AML-193 (cell line): Measurements from ENCODE around the gene SLC18A3.

Experiments
- DNase-seq, 2 experiments: peaks; one replicate each; lab custom pipeline; 2025; lab: John Stamatoyannopoulos, UW

SLC18A3 gene

DNA sequence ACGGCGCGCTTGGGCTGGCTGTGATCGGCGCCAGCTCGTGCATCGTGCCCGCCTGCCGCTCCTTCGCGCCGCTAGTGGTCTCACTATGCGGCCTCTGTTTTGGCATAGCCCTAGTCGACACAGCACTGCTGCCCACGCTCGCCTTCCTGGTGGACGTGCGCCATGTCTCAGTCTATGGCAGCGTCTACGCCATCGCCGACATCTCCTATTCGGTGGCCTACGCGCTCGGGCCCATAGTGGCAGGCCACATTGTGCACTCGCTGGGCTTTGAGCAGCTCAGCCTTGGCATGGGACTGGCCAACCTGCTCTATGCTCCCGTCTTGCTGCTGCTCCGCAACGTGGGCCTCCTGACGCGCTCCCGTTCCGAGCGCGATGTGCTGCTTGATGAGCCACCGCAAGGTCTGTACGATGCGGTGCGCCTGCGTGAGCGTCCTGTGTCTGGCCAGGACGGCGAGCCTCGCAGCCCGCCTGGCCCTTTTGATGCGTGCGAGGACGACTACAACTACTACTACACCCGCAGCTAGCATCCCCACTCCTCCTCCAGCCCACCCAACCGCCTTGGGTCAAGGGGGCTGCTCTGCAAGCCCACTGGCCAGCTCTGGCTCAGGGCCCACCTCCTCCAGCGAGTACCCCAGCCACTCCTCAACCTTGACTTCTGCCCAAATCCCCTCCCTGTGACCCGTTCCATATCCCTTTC is 1.9 kb downstream of the SLC18A3 start:
- no peak for DNase-seq

DNA sequence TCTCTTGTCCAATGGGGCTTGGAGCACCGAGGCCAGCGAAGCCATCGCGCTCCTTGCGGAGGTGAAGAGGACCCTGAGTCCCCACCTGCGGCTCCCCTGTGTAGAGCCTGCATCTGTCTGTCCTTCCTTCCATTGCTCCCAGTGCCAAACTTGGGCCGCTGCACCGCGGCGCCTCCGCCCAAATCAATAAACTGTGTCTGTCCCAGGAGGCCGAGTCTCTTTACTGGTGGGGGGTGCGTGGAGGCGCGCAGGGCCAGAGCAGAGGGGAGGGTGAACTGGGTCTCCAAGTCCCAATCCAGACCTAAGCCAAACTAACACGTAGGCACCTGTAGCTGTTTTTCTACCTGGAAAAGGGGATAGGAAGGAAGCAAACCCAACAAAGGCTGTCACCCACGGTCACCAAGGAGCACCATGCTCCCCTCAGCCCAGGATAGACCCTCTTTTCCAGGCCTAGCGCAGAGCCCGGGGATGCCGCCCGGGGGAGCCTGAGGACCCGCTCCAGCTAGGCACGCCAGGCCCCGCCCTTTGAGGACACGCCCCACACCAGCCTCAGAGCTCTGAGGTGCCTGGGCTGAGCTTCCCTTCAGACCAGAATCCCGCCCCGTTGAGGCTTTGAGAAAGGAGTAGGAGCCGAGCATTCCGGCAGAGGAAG is 2.5 kb downstream of the SLC18A3 start:
- no peak for DNase-seq

DNA sequence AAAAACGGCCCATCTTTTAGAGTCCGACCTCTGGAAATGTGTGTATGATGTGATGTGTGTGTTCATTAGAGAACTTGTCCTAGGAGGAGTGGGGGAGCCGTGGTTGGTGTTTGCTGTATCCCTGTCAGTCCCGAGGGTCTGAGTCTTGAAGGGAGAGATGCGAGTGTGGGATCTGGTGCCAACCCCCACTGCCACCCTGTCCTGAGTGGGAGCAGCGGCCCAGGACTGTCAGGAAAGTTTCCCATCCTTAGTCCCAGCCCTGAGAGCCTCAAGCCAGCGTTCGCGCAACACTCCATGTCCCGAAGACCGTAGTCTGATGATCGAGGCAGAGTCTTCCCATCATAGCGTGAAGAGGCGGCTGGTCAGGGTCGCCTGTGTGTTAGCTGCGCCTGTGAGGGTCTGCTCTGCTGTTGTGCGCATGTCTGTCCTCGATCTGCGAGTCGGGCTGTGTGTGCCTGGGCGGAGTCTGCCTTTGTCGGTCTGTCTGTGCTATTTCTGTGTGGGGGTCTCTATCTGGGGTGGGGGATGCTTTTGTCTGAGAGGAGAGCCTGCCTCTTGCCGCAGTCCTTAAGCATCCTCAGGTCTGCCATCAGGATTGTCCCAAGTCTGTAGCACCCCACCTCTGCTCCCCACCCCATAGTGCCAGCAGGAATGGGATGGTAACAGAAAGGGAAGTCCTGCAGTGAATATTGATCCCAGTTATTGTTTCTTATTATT is 3.2 kb downstream of the SLC18A3 start:
- no peak for DNase-seq

DNA sequence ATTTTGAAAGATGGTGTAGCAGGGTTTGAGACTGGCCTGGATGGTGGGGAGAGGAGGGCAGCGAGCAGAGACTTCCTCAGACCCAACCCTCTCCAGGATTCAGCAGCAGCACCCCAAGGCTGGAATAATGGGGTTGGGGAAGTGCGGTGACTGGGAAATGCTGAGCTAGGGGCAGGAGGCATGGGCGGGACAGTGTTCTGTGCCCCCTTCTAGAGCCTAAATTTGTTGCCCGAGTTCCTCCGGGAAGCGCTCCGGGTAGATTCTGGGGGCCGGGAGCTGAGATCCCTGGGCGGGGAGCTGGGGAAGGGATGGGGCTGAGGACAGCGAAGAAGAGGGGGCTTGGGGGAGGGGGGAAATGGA is 3.8 kb downstream of the SLC18A3 start, which contains the start of gene CHAT:
CHAT (plus strand) TSS at position 156 of the 360 bp plus-strand sequence; CDS start at position 309, 153 bp downstream.
- no peak for DNase-seq

DNA sequence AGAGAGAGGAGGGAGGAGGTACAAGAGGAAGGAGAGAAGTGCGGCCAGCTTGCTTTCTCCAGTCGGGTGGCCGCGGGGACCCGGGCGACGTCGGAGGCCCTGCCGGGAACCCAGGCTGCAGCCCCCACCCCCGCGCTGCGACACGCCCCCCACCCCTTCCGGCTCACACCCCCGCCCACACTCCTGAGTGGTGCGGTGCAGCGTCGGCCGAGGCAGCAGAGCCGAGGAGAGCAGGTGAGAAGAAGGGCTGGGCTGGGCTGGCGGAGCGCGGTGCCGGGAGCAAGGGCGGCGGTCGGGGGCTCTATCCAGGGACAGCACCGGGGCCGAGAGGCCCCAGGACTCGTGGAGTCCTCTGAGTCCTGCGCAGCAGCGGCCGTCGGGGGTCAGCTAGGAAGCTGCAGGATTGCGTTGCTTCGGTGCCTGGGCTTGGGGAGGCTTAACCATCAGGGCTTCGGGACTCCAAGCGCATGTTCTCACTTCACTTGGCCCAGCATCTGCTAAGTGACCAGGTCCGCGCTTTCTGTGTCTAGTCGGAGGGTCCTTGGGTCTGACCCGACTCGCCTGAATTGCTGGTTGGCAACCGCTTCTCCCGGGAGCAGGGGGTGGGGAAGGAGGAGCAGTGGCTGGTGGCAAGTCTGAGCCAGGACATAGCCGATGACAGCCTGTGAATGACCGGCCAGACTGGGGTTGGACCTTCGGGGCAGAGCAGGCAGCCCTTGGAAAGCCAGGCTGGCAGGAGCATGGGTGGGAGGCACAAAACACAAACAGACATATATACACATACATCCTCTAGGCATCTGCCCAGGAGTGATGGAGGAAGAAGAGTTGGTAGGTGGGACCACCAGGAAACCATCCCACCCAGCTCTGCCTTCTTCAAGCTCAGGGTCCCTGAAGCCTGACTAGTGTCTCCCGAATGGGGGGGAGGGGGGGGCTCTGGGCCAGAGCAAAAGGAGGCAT is 4.4 kb downstream of the SLC18A3 start:
- DNase-seq = no peak

DNA sequence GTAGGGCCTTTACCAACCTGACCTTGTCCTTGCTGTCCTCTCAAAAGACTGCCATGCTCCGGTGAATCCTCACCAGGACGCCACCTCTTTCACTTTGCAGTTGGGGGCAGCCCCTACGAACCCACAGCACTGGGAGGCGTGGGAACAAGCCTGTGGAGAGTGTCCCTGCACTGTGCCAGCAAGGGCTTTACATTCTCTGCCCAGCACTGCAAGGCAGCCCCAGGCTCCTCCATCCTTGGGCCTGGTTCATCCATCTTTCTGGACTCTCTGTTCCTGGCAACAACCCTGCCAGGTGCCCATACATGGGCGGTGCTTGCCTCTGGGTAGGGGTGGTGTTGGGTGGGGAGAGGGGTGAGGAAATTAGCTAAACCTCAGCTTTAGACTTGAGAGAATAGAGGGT is 5.1 kb downstream of the SLC18A3 start:
- DNase-seq = no peak

DNA sequence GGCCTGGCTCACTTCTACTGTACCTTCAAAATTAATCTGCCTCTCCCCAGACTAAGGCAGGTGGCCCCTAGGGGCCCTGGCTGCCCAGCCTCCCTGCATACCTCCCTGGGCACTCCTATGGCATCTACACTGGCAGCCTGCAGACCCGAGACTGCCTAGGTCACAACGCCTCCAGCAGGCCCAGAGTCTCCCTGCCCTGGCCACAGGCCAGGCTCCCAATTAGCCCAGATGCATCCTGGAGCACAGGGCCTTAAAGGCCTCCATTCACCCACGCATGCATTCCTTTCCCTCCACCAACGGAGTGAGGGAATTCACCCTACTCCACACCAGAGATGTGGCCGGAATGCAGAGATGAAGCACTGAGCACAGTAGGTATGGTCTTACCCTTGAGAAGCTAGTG is 5.6 kb downstream of the SLC18A3 start:
- no peak for DNase-seq

DNA sequence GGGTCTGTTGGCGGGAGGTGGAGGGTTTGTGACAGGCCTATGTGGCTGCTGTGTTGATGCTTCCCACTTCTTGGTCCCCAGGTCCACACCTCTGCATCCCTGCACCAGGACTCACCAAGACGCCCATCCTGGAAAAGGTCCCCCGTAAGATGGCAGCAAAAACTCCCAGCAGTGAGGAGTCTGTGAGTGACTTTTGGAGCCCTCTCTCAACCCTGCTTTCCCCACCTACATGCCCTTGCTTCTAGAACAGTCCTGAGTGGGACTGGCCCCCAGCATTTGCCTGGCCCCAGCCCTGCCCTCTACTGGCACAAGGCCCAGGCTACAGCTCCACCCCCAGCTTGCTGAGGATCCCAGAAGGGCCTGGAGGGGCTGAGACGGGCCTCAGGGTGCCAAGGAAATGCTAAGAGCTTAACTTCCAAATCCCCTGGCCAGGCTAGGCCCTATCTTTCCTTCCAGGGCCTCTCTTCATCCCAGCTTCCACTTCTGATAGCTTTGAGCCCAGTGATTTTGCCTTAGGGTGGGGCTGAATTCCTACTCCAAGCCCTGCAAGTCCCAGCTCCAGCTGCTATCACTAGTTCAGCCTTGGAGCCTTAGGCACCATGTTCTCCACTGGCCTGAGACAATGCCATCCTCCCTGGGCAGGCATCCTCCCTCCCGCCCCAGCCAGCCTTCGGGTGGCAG is 6.5 kb downstream of the SLC18A3 start:
- DNase-seq = no peak

DNA sequence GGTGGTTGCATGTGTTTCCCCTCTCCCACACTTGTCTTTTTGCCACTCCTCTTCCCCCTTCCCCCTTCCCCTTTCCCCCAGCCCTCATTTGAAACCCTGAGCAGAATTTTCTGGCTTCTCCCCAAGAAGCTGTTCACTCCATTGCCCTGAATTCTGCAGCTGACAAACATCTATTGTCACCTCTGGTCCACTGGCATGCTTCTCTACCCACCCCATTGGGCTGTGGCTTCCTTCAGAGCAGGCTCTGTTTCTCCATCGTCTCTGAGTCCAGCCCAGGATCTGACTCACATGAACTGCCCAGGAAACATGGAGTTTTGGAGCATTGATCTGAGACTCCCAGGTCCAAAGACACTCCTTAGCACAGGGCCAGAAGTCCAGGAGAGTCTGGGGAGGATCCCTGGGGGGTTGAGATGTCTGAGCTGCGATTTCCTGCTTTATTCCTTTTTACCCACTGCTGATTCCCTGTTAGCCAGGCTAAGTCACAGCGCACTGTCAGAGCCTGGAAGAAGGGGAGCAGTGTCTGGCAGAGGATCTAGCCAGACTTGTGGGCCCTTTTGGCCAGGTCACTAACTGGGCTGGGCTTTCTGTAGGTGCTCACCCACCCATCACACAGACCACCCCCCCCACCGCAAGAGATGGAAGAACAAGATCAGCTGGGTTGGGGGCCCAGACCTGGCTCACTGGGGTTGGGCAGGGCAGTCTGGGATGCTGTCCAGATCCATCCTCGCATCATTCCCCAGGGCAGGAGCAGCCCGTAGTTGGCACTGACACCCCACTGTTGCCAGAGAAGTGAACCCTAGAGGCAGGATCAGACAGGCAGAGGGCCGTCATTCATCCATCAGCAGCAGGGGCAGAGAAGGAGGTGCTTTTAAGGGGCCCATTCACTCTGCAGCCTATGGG is 7.3 kb downstream of the SLC18A3 start:
- no peak for DNase-seq

DNA sequence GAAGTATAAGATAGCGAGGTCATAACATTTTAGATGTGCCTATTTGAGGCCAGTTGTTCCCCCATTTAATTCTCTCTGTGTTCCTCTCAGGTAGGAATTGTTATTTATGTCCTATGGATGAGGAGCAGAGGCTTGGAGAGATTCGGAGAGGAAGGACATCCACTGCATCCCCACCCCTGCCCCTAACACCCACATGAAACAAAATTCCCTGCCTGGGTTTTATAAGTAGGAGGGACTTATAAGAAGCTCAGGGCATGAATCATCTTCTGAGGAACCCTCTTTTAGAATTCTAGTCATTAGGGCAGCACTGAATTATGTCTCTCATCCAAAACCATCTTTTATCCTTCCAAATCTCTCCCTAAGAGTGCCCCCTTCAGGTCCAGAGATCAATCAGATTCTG is 8.7 kb downstream of the SLC18A3 start:
- DNase-seq = no peak

DNA sequence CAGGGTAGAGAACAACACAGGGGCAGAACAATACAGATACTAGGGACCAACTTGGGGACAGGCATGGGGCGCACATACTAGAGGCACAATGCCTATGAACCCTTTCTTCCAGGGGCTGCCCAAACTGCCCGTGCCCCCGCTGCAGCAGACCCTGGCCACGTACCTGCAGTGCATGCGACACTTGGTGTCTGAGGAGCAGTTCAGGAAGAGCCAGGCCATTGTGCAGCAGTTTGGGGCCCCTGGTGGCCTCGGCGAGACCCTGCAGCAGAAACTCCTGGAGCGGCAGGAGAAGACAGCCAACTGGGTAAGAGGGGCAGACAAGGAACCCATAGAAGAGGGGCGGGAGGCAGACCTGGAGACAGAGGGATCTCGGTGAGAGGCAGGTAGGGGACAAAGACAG is 9.5 kb downstream of the SLC18A3 start:
- no peak for DNase-seq

DNA sequence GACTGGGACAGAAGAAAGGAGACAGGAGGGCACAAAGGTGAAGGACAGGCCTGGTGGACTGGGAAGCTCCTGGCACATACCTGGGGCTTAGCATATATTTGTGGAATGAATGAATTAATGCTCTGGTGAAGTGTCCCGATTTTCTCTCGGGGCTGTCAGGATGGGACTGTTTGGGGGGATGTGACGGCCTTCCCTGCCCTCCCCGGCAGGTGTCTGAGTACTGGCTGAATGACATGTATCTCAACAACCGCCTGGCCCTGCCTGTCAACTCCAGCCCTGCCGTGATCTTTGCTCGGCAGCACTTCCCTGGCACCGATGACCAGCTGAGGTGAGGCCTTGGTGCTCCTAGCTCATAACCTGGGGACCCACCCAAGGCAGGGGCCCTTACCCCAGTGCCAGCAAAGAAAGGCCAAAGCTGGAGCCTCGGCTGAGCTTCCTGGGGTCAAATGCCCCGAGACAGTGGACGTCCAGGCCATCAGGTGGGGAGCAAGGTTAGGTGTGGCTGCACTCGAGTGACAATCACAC is 10.2 kb downstream of the SLC18A3 start:
- DNase-seq = no peak

DNA sequence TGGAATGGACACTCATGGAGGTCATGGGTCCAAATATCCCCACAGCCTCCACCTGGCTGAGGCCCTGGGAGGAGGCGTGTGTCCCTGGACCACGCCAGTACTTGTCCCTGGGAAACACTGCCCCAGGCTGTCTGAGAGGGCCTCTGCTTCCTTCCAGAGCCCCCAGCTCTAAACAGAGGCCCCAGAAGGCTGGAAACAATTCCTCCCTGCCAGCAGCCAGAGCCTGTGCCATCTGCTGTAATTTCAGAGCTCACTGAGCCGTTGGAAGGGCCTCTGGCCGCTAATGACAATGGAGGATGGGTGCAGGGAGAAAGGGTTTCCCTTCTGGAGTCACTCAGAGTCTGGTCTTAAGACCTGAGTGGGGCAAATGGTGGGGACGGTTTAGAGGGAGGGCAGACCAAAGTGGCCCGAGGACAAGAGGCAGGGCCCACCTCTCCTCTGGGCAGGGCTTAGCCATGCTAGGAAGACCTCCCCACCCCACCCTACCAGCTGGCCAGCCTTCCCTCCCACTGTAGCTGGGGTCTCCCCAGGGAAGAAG is 10.8 kb downstream of the SLC18A3 start:
- no peak for DNase-seq

DNA sequence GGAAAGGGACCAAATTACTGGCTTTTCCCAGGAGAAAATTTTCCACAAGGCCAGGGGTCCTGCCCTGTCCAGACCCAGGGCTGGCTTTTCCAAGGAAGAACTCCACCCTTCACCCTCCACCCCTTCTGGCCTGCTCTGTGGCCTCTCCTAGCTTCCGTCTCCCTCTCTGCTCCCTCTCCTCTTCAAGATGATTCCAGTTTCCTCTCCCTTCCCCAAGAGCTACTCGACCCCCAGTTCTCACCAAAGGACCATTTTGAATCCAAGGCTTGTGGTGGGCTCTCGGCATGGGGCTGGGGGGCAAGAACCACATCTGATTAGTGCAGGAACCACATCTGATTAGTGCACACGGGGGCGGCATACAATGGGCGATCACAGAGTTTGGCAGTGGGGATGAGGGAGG is 11.5 kb downstream of the SLC18A3 start:
- DNase-seq = no peak

DNA sequence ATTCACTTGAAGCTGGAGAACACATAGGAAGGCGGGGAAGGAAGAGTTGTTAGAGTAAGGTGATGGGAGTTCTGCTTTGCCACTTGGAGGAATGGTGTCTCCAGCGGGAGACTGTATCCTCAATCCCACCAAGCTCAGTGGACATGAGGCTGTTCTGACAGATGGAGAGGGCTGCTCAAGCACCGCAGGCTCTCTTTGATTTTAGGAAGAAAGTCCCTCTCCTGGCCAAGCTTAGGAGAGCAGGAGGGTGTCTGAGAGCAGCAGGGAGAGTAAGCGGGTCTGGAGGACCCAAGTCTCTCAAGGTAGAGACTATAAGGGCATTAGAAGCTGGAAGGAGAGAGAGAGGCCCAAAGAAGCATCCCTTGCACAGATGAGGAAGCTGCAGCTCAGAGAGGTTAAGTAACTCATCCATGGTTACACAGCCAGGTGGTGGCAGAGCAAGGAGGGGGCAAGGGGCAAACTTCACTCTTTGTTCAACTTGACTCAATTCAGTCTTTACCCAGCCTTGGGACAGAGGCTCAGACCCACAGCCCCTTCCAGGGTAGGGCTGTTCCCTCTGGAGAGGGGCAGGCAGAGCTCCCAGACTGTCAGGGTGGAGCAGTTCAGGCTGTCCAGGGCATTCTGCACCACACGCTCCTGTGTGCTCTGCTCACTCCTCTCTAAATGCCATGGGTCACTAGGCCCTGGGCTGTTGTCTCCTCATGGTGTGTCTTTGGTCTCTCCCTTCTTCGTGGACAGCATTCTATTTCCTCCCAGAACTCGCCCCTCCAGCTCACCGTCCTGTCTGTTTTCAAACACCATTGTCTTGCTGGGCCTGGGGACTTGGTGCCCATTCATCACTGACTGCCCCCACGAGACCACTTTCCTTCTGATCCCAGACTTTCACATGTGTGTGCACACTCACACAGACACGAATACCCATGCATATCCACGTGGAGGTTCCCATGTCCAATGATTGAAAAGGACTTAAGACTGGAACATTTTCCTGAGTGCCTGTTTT is 12.6 kb downstream of the SLC18A3 start:
- DNase-seq = no peak

DNA sequence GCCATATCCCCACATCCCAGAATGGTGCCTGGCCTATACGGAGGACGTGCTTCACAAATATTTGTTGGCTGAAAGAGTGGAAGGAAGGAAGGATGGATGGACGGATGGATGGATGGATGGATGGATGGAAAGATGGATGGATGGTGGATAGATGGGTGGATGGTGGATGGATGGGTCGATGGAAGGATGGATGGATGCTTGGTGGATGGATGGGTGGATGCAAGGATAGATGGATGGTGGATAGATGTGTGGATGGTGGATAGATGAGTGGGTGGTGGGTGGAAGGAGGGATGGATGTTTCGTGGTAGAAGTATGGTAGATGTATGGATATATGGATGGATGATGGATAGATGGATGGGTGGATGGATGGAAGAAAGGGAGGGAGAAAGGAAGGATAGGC is 14.5 kb downstream of the SLC18A3 start:
- no peak for DNase-seq

DNA sequence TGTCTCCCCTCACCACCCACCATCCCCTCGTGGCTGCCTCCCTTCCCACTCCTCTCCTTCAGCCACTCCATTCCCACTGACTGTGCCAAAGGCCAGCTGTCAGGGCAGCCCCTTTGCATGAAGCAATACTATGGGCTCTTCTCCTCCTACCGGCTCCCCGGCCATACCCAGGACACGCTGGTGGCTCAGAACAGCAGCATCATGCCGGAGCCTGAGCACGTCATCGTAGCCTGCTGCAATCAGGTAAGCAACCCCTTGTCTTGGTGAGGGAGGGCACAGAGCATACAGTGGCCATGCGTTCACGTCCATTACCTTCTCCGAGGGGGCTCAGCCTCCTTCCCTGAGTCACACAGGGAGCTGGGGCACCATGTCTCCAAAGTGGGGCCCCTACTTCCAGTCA is 15.3 kb downstream of the SLC18A3 start:
- no peak for DNase-seq

DNA sequence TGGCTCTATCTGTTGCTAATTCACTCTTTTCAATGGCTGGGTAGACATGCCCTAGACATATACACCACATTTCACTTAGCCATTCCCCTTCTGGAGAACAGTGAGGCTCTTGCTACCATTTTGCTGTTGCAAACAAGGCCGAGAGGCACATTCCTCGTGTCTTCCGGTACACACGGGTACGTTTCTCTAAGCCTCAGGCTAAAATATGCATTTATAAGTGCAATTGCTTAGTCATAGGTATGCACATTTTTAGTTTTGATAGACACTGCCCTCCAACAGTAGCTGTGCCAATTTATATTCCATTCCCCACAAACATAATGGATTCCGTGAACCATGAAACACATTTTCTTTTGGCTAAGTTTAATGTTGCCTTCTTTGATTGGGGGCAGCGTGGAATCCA is 16.9 kb downstream of the SLC18A3 start:
- DNase-seq = no peak
